K562 (cell line): Measurements from ENCODE around the gene ZNF335. TPM values are rescaled to one million over a fixed set of nuclear protein-coding genes. Genes with fewer than 3 reads are reported as not detected.

Experiments used
- KDM1A ChIP-seq, 2 experiments: fragments of 450-650 bp; IDR thresholded peaks; 2 replicates each; pipeline ENCODE4 v1.6.1; 2016; ENCODE audit warnings: mild to moderate bottlenecking in 2 of 2
- KDM4B ChIP-seq, 2 experiments: fragments of 450-650 bp in 1 of 2; sonication (generic) in 1 of 2; IDR thresholded peaks; 2 replicates each; pipeline ENCODE4 v1.6.1; 2016 to 2017; ENCODE audit warnings: borderline replicate concordance in 2 of 2, antibody characterized with exemption in 1 of 2, low read depth in 1 of 2, mild to moderate bottlenecking in 1 of 2
- MCM2 ChIP-seq: fragments of 450-650 bp; IDR thresholded peaks from 2 replicates; pipeline ENCODE4 v1.6.1; 2017; ENCODE audit warnings: low read depth, mild to moderate bottlenecking
- MCM3 ChIP-seq: fragments of 450-650 bp; IDR thresholded peaks from 2 replicates; pipeline ENCODE4 v1.6.1; 2016
- REST ChIP-seq, 2 experiments: fragments of 450-650 bp; formaldehyde crosslinking in 1 of 2; IDR thresholded peaks; 2 replicates each; pipeline versions ENCODE4 v1.4.0 to v1.6.1; 2014 to 2020; ENCODE audit warnings: mild to moderate bottlenecking in 2 of 2, borderline replicate concordance in 1 of 2, low read depth in 1 of 2
- RREB1 ChIP-seq: fragments of 250-450 bp; sonication (Bioruptor Pico); IDR thresholded peaks from 2 replicates; pipeline ENCODE4 v1.4.0; 2020
- SNIP1 ChIP-seq: fragments of 450-650 bp; IDR thresholded peaks from 2 replicates; pipeline ENCODE4 v1.7.1; 2017; ENCODE audit warnings: low read depth, mild to moderate bottlenecking
- ZNF398 ChIP-seq: fragments of 250-450 bp; sonication (Bioruptor Pico); IDR thresholded peaks from 2 replicates; pipeline ENCODE4 v1.8.0; 2021; ENCODE audit warnings: moderate library complexity, mild to moderate bottlenecking, inconsistent platforms
- polyA plus RNA-seq, 8 experiments: library from polyadenylated mRNA; depleted of rRNA in 4 of 8; stranded (reverse) in 5 of 8; unstranded in 3 of 8; fragments of >200 nt; fragmentation: Nextera tagmentation in 2 of 8; fragmentation: Illumina TruSeq in 1 of 8; extraction: Ambion mirVana in 2 of 8; extraction: Trizol in 1 of 8; gene quantifications; 2 replicates each; pipeline versions ENCODE4 v1.2.1 to v1.2.3, GENCODE V29; 2011 to 2014; ENCODE audit warnings: inconsistent platforms in 1 of 8, missing spikeins in 1 of 8
- total RNA-seq, 7 experiments: library from RNA; depleted of rRNA in 6 of 7; stranded (reverse); fragments of >200 nt in 6 of 7; fragmentation: Illumina TruSeq in 2 of 7; extraction: Trizol in 2 of 7; gene quantifications; 2 replicates each; pipeline versions ENCODE4 v1.2.1 to v1.2.3, GENCODE V29; 2011 to 2021; ENCODE audit warnings: low replicate concordance in 1 of 7

Gene ZNF335
- total and polyA plus RNA-seq, 9 of the 15 experiments (the other 6 are each of a cell fraction or from before 2014, with no cell fraction given): 0.39 to 16.0 (median 7.6) TPM

GRCh38 chr20:45987108-45987780, 15.2 kb upstream of the ZNF335 start (continued):
- peak; percentile 65; the same call in 1 of the 2 replicates for TF ChIP-seq REST (IDR thresholded peaks at IDR 0.05; ENCODE audit: borderline replicate concordance)
- TF ChIP-seq REST (CRISPR knock-in tag; IDR thresholded peaks at IDR 0.05; ENCODE audit: low read depth): no peak
- TF ChIP-seq ZNF398 (CRISPR knock-in tag): no peak
- TF ChIP-seq KDM4B (IDR thresholded peaks at IDR 0.05; ENCODE audit: borderline replicate concordance in 2 of 2, low read depth in 1 of 2): no peak
- no peak for TF ChIP-seq SNIP1
- TF ChIP-seq MCM2: no peak
- peak; percentile 27 to 43; a peak in 1 of 4 replicates for TF ChIP-seq KDM1A (IDR thresholded peaks at IDR 0.05)
- no peak for TF ChIP-seq RREB1
- no peak for TF ChIP-seq MCM3
